Gastrocnemius medialis (tissue), 4 donors: ENCODE data around the gene FBLN2.

Experiments
- POLR2A ChIP-seq, 2 donors: fragments of 450-650 bp; IDR thresholded peaks; one replicate each; pipeline ENCODE4 v1.6.1; 2017; ENCODE audit warnings: antibody characterized with exemption in 2 of 2, mild to moderate bottlenecking in 2 of 2, moderate library complexity in 2 of 2
- TF ChIP-seq, protein P1 (sequence below), 5 experiments: fragments of 450-650 bp in 3 of 5; fragments of 200-600 bp in 2 of 5; sonication (generic) in 2 of 5; IDR thresholded peaks in 4 of 5; conservative IDR thresholded peaks in 1 of 5; 1 replicate in 4 of 5; 2 replicates in 1 of 5; pipeline ENCODE4 v1.5.1; 2016 to 2019; ENCODE audit warnings: antibody characterized with exemption in 5 of 5, mild to moderate bottlenecking in 3 of 5, moderate library complexity in 3 of 5

GRCh38 chr3:13550791-13551360 is 2.0 kb downstream of the FBLN2 start:
- TF ChIP-seq, protein P1, sequence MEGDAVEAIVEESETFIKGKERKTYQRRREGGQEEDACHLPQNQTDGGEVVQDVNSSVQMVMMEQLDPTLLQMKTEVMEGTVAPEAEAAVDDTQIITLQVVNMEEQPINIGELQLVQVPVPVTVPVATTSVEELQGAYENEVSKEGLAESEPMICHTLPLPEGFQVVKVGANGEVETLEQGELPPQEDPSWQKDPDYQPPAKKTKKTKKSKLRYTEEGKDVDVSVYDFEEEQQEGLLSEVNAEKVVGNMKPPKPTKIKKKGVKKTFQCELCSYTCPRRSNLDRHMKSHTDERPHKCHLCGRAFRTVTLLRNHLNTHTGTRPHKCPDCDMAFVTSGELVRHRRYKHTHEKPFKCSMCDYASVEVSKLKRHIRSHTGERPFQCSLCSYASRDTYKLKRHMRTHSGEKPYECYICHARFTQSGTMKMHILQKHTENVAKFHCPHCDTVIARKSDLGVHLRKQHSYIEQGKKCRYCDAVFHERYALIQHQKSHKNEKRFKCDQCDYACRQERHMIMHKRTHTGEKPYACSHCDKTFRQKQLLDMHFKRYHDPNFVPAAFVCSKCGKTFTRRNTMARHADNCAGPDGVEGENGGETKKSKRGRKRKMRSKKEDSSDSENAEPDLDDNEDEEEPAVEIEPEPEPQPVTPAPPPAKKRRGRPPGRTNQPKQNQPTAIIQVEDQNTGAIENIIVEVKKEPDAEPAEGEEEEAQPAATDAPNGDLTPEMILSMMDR (IDR thresholded peaks at IDR 0.05 in 4 of 5, conservative IDR thresholded peaks at IDR 0.05 in 1 of 5): no peak
- TF ChIP-seq POLR2A (IDR thresholded peaks at IDR 0.05): no peak
